Kidney (tissue), 14 donors: ENCODE measurements around the gene HARBI1. TPM values are rescaled to one million over a fixed set of nuclear protein-coding genes. Genes with fewer than 3 reads are reported as not detected.

Experiments used
- DNase-seq, 5 donors: peaks; one replicate each; pipeline ENCODE4 v3.0.0-alpha.2; 2013 to 2020
- FAIRE-seq: peaks from 2 replicates; lab custom pipeline; 2012; peaks lifted over from hg19 to GRCh38; lab: Jason Lieb, UNC
- H3K27ac ChIP-seq, 2 donors: one replicate each; pipeline ENCODE4 v1.7.0; 2013; ENCODE audit warnings: low read depth in 2 of 2, low read length in 2 of 2, inconsistent platforms in 1 of 2
- H3K27me3 ChIP-seq: one replicate; pipeline ENCODE4 v1.7.1; 2013; ENCODE audit warnings: low read length, inconsistent platforms; ENCODE audit not compliant: control insufficient read depth, insufficient read depth
- H3K36me3 ChIP-seq, 3 donors: one replicate each; pipeline versions ENCODE4 v1.7.0 to v1.7.1; 2013; ENCODE audit warnings: low read length in 3 of 3, control low read depth in 1 of 3, inconsistent platforms in 1 of 3; ENCODE audit not compliant: insufficient read depth in 3 of 3, control insufficient read depth in 2 of 3
- H3K4me1 ChIP-seq, 3 donors: one replicate each; pipeline versions ENCODE4 v1.7.0 to v1.7.1; 2013; ENCODE audit warnings: low read length in 3 of 3, inconsistent platforms in 1 of 3, low read depth in 1 of 3; ENCODE audit not compliant: control insufficient read depth in 2 of 3, insufficient read depth in 2 of 3
- H3K4me3 ChIP-seq, 3 donors: one replicate each; pipeline versions ENCODE4 v1.7.0 to v1.8.1; 2013; ENCODE audit warnings: low read length in 3 of 3, control low read depth in 1 of 3, inconsistent platforms in 1 of 3
- H3K9ac ChIP-seq, 3 donors: one replicate each; pipeline versions ENCODE4 v1.7.0 to v1.7.1; 2013; ENCODE audit warnings: low read length in 3 of 3, control low read depth in 1 of 3, inconsistent platforms in 1 of 3
- H3K9me3 ChIP-seq, 3 donors: one replicate each; pipeline versions ENCODE4 v1.7.0 to v1.7.1; 2013; ENCODE audit warnings: low read length in 3 of 3, control low read depth in 1 of 3, inconsistent platforms in 1 of 3; ENCODE audit not compliant: control insufficient read depth in 2 of 3, insufficient read depth in 1 of 3
- intact Hi-C: fragments of 100-400 bp; cut with DNase I; formaldehyde crosslinking; loops from one replicate; pipeline ENCODE4 v1.11.1; 2022
- polyA plus RNA-seq: library from polyadenylated mRNA; stranded (reverse); fragments of 350-450 nt; fragmentation: Illumina TruSeq; extraction: RNeasy Lipid Tissue Mini Kit (QIAGEN cat#74804); gene quantifications from one replicate; pipeline ENCODE4 v1.2.3, GENCODE V29; 2014; ENCODE audit warnings: low read depth, low replicate concordance; ENCODE audit not compliant: insufficient read depth
- total RNA-seq: library from RNA; stranded (reverse); fragmentation: NEBNext Ultra II Directional; extraction: Animal tissue kit (Norgen Biotek cat#: 25700); gene quantifications from one replicate; pipeline ENCODE4 v1.2.1, GENCODE V29; 2021
- TF ChIP-seq, protein P1 (sequence below): IDR thresholded peaks from 3 replicates; pipeline ENCODE4 v1.5.1; 2012; ENCODE audit warnings: mild to moderate bottlenecking, moderate library complexity, borderline replicate concordance; ENCODE audit not compliant: insufficient read depth; ENCODE audit errors: extremely low read depth
- donor health status: control.
- donor health status: control.
- donor health status: control.
- donor health status: control.
- donor health status: control.
- donor health status: DM: yes; HTN: yes; CAD: no.
- donor health status: Normal renal cell carcinoma (clear cell type).

HARBI1 gene
- total and polyA plus RNA-seq, 2 donors from 2014 or later = 2.5 to 4.0 TPM

DNA sequence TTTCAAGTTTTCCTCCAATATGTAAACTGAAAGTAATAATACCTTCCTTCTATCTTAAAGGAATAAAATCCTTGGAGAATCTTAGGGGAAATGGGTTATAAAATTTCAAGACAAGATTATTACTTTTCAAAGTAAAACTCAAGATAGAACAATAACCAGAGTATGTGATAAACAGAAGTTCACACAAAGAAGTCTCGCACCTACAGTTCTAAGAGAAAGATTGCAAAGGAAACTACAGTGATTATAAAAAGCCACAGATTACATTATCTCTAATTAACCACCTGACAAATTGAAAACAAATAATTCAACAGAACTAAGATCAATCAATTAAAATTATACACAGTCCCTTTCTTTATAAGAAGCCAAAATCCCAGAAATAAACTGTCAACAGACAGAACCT lies 57.2 kb downstream of the HARBI1 start:
- no peak overlapping the region for H3K27ac ChIP-seq
- intact Hi-C loops = no loop called here
- TF ChIP-seq, protein P1, sequence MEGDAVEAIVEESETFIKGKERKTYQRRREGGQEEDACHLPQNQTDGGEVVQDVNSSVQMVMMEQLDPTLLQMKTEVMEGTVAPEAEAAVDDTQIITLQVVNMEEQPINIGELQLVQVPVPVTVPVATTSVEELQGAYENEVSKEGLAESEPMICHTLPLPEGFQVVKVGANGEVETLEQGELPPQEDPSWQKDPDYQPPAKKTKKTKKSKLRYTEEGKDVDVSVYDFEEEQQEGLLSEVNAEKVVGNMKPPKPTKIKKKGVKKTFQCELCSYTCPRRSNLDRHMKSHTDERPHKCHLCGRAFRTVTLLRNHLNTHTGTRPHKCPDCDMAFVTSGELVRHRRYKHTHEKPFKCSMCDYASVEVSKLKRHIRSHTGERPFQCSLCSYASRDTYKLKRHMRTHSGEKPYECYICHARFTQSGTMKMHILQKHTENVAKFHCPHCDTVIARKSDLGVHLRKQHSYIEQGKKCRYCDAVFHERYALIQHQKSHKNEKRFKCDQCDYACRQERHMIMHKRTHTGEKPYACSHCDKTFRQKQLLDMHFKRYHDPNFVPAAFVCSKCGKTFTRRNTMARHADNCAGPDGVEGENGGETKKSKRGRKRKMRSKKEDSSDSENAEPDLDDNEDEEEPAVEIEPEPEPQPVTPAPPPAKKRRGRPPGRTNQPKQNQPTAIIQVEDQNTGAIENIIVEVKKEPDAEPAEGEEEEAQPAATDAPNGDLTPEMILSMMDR = no peak
- H3K9me3 ChIP-seq = no peaks in the 10 kb centered on the region
- FAIRE-seq (no peak), DNase-seq (no peak)
- H3K4me3 ChIP-seq = no peak overlapping the region
- no peaks in the 10 kb centered on the region for H3K27me3 ChIP-seq
- H3K9ac ChIP-seq = no peak overlapping the region
- peaks cover 0 to 16% (median 7%) of the 10 kb centered on the region in 3 donors for H3K4me1 ChIP-seq
- no peaks in the 10 kb centered on the region for H3K36me3 ChIP-seq

DNA sequence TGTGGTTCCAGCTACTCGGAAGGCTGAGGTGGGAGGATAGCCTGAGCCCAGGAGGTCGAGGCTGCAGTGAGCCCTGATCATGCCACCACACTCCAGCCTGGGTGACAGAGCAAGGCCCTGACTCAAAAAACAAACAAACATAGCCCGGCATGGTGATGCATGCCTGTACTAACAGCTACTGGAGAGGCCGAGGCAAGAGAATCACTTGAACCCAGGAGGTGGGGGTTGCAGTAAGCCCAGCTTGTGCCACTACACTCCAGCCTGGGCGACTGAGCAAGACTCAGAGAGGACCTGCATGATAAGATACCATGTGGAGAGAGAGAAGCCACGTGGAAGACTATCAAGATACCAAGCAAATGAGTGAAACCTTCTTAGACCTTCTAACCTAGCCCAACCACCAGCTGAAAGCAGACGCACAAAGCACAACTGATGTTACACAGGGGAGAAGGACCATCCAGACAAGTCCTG lies 59.3 kb downstream of the HARBI1 start:
- Histone ChIP-seq H3K9me3 (no peaks in the 10 kb centered on the region), H3K27ac (no peak overlapping the region), H3K27me3 (no peaks in the 10 kb centered on the region), H3K4me1 (peaks cover 3 to 24% (median 18%) of the 10 kb centered on the region in 3 donors), H3K4me3 (no peak overlapping the region), H3K9ac (no peak overlapping the region), H3K36me3 (no peaks in the 10 kb centered on the region)
- no peak for DNase-seq
- intact Hi-C loops = no loop called here
- TF ChIP-seq, protein P1 = no peak
- no peak for FAIRE-seq

DNA sequence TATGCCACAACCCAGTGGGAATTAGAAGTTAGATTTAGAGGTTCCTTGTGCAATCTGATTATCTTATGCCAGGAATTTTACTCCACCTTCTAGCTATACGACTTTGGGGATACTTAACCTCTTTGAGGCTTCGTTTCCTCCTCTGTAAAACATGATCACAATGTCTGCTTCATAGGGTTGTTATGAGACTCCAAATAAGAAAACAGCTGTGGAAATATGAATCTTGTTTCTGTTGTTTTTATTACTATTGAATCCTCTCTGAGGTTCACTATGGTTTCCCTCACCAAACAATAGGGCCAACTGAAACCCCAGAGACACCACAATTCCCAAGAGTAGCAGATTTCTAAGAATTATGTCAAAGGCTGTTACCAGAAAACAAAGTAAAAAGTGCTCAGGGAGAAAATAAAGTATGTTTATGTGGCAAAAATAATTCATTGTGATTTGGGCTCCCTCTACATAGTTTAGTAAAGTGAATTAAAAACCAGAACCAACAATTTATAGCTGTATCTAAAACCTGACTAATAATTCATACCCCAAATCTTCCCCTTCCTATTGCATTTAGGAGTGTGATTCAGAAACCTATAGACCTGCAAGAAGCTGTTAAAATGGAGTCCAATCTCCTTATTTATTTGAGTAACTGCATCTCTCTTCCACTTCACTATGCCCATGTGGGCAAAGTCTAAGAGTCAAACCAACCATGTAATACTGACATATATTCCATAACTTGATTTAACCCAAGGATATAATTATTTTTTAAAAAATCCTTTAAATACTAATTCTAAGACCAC lies 61.6 kb downstream of the HARBI1 start:
- DNase-seq (peak in 1 of 5 donors; percentile 34), FAIRE-seq (no peak)
- intact Hi-C loops = no loop called here
- no peaks in the 10 kb centered on the region for H3K27me3 ChIP-seq
- peak overlapping the region in 1 of 2 donors; percentile 89 for H3K27ac ChIP-seq
- no peaks in the 10 kb centered on the region for H3K9me3 ChIP-seq
- H3K9ac ChIP-seq = no peak overlapping the region
- no peak overlapping the region for H3K4me3 ChIP-seq
- TF ChIP-seq, protein P1 = no peak
- no peaks in the 10 kb centered on the region for H3K36me3 ChIP-seq
- peaks cover 3 to 24% (median 16%) of the 10 kb centered on the region in 3 donors for H3K4me1 ChIP-seq
